Suprapubic skin (tissue), 4 donors: ENCODE results near the gene TST.

Experiments
- EP300 ChIP-seq: sonication (generic); formaldehyde crosslinking; IDR thresholded peaks from one replicate; pipeline ENCODE4 v1.6.1; 2017; ENCODE audit warnings: antibody characterized with exemption
- POLR2A ChIP-seq, 2 donors: fragments of 450-650 bp; IDR thresholded peaks; one replicate each; pipeline ENCODE4 v1.6.1; 2017; ENCODE audit warnings: antibody characterized with exemption in 2 of 2, mild to moderate bottlenecking in 2 of 2, moderate library complexity in 2 of 2
- POLR2AphosphoS5 ChIP-seq, 3 donors: sonication (generic); formaldehyde crosslinking; IDR thresholded peaks; one replicate each; pipeline ENCODE4 v1.6.1; 2017; ENCODE audit warnings: antibody characterized with exemption in 3 of 3
- TF ChIP-seq, protein P1 (sequence below), 2 donors: fragments of 200-600 bp in 1 of 2; fragments of 450-650 bp in 1 of 2; sonication (generic) in 1 of 2; IDR thresholded peaks; one replicate each; pipeline ENCODE4 v1.5.1; 2016 to 2019; ENCODE audit warnings: antibody characterized with exemption in 2 of 2, mild to moderate bottlenecking in 1 of 2, moderate library complexity in 1 of 2

DNA sequence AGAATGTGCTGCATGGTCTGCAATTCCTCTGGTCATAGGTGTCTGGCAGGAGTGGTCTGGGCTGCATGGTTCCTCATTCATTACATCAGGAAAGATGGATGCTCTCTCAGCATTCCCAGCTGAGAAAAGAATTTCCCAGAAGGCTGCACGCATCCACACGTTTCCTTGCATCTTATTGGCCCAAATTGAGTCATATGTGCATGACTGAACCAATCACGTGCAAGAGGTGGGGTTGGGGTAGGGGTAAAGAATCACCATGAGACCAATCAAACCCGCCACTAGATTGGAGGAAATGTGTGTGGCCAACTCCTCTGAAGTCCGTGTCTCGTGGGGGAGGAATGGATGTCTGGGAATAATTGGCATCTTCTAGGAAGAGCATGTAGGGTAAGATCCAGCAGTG is 28.8 kb downstream of the TST start:
- TF ChIP-seq, protein P1, sequence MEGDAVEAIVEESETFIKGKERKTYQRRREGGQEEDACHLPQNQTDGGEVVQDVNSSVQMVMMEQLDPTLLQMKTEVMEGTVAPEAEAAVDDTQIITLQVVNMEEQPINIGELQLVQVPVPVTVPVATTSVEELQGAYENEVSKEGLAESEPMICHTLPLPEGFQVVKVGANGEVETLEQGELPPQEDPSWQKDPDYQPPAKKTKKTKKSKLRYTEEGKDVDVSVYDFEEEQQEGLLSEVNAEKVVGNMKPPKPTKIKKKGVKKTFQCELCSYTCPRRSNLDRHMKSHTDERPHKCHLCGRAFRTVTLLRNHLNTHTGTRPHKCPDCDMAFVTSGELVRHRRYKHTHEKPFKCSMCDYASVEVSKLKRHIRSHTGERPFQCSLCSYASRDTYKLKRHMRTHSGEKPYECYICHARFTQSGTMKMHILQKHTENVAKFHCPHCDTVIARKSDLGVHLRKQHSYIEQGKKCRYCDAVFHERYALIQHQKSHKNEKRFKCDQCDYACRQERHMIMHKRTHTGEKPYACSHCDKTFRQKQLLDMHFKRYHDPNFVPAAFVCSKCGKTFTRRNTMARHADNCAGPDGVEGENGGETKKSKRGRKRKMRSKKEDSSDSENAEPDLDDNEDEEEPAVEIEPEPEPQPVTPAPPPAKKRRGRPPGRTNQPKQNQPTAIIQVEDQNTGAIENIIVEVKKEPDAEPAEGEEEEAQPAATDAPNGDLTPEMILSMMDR (IDR thresholded peaks at IDR 0.05): no peak
- TF ChIP-seq POLR2AphosphoS5 (IDR thresholded peaks at IDR 0.05): no peak
- no peak for TF ChIP-seq POLR2A (IDR thresholded peaks at IDR 0.05)
- TF ChIP-seq EP300: no peak
